ENCODE data around the gene MPV17L.

DNA sequence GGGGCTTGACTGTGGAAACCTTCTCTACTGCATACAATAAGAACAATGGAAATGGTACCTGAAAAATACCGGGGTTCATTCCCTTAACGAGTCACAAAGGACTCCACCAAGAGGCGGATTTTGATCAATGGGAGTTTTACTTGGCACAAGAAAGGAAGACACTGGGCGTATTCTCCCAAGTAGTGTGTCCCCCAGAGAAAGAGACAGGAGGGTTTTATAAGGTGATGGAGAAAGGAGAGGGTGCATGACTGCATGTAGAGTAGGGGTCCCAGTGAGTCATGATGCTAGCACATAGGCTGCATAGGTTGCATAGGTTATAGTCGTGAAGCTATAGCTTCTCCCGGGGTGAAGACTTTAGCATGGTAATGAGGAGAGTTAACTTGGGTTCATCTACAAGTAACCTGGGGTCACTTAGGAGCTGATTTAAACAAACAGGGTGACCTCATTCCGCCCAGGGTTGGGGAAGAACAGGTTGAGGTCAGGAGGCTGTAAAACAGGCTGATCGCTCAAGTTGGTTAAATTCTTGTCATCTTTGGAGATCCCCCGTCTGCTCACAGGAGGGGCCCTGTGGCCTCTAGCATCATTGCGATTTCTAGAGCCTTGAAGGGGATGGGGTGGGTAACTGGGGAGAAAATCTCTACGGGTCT is 1.5 kb downstream of the MPV17L start:
- no peak for TF ChIP-seq EP300 (IDR thresholded peaks at IDR 0.05)
- TF ChIP-seq, protein P1, sequence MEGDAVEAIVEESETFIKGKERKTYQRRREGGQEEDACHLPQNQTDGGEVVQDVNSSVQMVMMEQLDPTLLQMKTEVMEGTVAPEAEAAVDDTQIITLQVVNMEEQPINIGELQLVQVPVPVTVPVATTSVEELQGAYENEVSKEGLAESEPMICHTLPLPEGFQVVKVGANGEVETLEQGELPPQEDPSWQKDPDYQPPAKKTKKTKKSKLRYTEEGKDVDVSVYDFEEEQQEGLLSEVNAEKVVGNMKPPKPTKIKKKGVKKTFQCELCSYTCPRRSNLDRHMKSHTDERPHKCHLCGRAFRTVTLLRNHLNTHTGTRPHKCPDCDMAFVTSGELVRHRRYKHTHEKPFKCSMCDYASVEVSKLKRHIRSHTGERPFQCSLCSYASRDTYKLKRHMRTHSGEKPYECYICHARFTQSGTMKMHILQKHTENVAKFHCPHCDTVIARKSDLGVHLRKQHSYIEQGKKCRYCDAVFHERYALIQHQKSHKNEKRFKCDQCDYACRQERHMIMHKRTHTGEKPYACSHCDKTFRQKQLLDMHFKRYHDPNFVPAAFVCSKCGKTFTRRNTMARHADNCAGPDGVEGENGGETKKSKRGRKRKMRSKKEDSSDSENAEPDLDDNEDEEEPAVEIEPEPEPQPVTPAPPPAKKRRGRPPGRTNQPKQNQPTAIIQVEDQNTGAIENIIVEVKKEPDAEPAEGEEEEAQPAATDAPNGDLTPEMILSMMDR (IDR thresholded peaks at IDR 0.05): no peak

Data from stomach (tissue), 4 donors.